Kidney (tissue), 14 donors: Measurements from ENCODE around the gene ITPR1. TPM values are rescaled to one million over a fixed set of nuclear protein-coding genes. Genes with fewer than 3 reads are reported as not detected.

ENCODE experiments used
- DNase-seq, 5 donors: peaks; one replicate each; pipeline ENCODE4 v3.0.0-alpha.2; 2013 to 2020
- FAIRE-seq: peaks from 2 replicates; lab custom pipeline; 2012; peaks lifted over from hg19 to GRCh38; lab: Jason Lieb, UNC
- H3K27ac ChIP-seq, 2 donors: one replicate each; pipeline ENCODE4 v1.7.0; 2013; ENCODE audit warnings: low read depth in 2 of 2, low read length in 2 of 2, inconsistent platforms in 1 of 2
- H3K27me3 ChIP-seq: one replicate; pipeline ENCODE4 v1.7.1; 2013; ENCODE audit warnings: low read length, inconsistent platforms; ENCODE audit not compliant: control insufficient read depth, insufficient read depth
- H3K36me3 ChIP-seq, 3 donors: one replicate each; pipeline versions ENCODE4 v1.7.0 to v1.7.1; 2013; ENCODE audit warnings: low read length in 3 of 3, control low read depth in 1 of 3, inconsistent platforms in 1 of 3; ENCODE audit not compliant: insufficient read depth in 3 of 3, control insufficient read depth in 2 of 3
- H3K4me1 ChIP-seq, 3 donors: one replicate each; pipeline versions ENCODE4 v1.7.0 to v1.7.1; 2013; ENCODE audit warnings: low read length in 3 of 3, inconsistent platforms in 1 of 3, low read depth in 1 of 3; ENCODE audit not compliant: control insufficient read depth in 2 of 3, insufficient read depth in 2 of 3
- H3K4me3 ChIP-seq, 3 donors: one replicate each; pipeline versions ENCODE4 v1.7.0 to v1.8.1; 2013; ENCODE audit warnings: low read length in 3 of 3, control low read depth in 1 of 3, inconsistent platforms in 1 of 3
- H3K9ac ChIP-seq, 3 donors: one replicate each; pipeline versions ENCODE4 v1.7.0 to v1.7.1; 2013; ENCODE audit warnings: low read length in 3 of 3, control low read depth in 1 of 3, inconsistent platforms in 1 of 3
- H3K9me3 ChIP-seq, 3 donors: one replicate each; pipeline versions ENCODE4 v1.7.0 to v1.7.1; 2013; ENCODE audit warnings: low read length in 3 of 3, control low read depth in 1 of 3, inconsistent platforms in 1 of 3; ENCODE audit not compliant: control insufficient read depth in 2 of 3, insufficient read depth in 1 of 3
- intact Hi-C: fragments of 100-400 bp; cut with DNase I; formaldehyde crosslinking; loops from one replicate; pipeline ENCODE4 v1.11.1; 2022
- polyA plus RNA-seq: library from polyadenylated mRNA; stranded (reverse); fragments of 350-450 nt; fragmentation: Illumina TruSeq; extraction: RNeasy Lipid Tissue Mini Kit (QIAGEN cat#74804); gene quantifications from one replicate; pipeline ENCODE4 v1.2.3, GENCODE V29; 2014; ENCODE audit warnings: low read depth, low replicate concordance; ENCODE audit not compliant: insufficient read depth
- total RNA-seq: library from RNA; stranded (reverse); fragmentation: NEBNext Ultra II Directional; extraction: Animal tissue kit (Norgen Biotek cat#: 25700); gene quantifications from one replicate; pipeline ENCODE4 v1.2.1, GENCODE V29; 2021
- TF ChIP-seq, protein P1 (sequence below): IDR thresholded peaks from 3 replicates; pipeline ENCODE4 v1.5.1; 2012; ENCODE audit warnings: mild to moderate bottlenecking, moderate library complexity, borderline replicate concordance; ENCODE audit not compliant: insufficient read depth; ENCODE audit errors: extremely low read depth
- donor health status: control.
- donor health status: control.
- donor health status: control.
- donor health status: control.
- donor health status: control.
- donor health status: DM: yes; HTN: yes; CAD: no.
- donor health status: Normal renal cell carcinoma (clear cell type).

Gene ITPR1
- total and polyA plus RNA-seq, 2 donors from 2014 or later = 30.2 to 81.2 TPM

DNA sequence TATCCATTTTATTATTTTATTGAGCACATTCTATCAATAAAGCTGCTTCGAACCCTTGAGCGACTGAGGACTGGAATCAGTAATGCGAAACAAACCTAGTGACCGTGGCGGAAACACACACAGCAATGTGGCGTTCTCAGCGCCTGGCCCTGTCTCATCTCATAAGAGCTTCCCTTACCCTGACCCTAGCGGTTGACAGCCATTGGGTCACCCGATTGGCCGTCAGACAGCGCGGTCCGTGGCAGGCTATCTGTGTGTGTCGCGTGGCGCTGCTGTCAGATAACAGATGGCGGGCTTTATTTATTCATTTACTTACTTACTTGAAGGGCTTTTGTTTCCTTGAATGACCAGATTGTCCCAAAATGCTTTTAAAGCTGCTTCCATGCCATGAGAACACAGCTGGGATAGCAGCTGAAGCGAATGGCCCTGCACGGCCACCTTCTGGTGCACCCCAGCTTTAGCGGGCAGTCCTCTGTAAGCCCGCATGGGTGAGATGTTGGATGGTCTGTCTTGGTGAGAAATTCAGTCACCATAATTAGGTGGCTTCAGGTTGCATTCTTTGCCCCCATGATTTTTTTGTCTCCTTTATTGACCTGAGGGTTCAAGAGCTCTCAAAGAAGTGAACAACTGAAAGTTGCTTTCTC lies 270.6 kb downstream of the ITPR1 start:
- H3K4me3 ChIP-seq = no peak overlapping the region
- H3K9ac ChIP-seq = no peak overlapping the region
- H3K36me3 ChIP-seq = peaks cover 0 to 6% (median 2%) of the 10 kb centered on the region in 3 donors
- TF ChIP-seq, protein P1, sequence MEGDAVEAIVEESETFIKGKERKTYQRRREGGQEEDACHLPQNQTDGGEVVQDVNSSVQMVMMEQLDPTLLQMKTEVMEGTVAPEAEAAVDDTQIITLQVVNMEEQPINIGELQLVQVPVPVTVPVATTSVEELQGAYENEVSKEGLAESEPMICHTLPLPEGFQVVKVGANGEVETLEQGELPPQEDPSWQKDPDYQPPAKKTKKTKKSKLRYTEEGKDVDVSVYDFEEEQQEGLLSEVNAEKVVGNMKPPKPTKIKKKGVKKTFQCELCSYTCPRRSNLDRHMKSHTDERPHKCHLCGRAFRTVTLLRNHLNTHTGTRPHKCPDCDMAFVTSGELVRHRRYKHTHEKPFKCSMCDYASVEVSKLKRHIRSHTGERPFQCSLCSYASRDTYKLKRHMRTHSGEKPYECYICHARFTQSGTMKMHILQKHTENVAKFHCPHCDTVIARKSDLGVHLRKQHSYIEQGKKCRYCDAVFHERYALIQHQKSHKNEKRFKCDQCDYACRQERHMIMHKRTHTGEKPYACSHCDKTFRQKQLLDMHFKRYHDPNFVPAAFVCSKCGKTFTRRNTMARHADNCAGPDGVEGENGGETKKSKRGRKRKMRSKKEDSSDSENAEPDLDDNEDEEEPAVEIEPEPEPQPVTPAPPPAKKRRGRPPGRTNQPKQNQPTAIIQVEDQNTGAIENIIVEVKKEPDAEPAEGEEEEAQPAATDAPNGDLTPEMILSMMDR = no peak
- no peaks in the 10 kb centered on the region for H3K27me3 ChIP-seq
- H3K27ac ChIP-seq = no peak overlapping the region
- DNase-seq = no peak
- no peaks in the 10 kb centered on the region for H3K9me3 ChIP-seq
- FAIRE-seq = no peak
- intact Hi-C loops = no loop called here
- peaks cover 0 to 10% (median 4%) of the 10 kb centered on the region in 3 donors for H3K4me1 ChIP-seq

DNA sequence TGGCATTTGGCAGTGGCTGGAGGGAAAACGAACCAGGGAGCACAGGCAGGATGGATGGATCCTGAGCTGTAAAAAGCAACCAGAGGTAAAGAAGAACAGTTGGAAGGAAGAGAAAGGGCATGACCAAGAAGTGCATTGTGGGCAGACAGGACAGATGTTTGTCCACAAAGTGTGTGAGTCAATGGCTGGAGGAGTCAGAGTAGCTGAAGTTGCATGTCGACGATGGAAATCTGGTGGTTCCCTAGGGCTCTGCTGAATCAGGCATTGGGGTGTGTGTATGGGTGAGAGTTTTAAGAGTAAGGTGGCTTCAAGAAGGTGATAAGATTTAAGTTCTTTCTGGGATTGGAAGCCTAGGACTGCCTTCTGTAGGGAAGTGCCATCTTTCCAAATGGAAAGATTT lies 272.1 kb downstream of the ITPR1 start:
- no peaks in the 10 kb centered on the region for H3K27me3 ChIP-seq
- H3K4me3 ChIP-seq = no peak overlapping the region
- peaks cover 0 to 6% (median 2%) of the 10 kb centered on the region in 3 donors for H3K36me3 ChIP-seq
- no peak for FAIRE-seq
- no peak for DNase-seq
- no peak overlapping the region for H3K9ac ChIP-seq
- TF ChIP-seq, protein P1 = no peak
- intact Hi-C loops = no loop called here
- H3K27ac ChIP-seq = no peak overlapping the region
- peaks cover 0 to 4% (median 0%) of the 10 kb centered on the region in 3 donors for H3K4me1 ChIP-seq
- H3K9me3 ChIP-seq = no peaks in the 10 kb centered on the region

DNA sequence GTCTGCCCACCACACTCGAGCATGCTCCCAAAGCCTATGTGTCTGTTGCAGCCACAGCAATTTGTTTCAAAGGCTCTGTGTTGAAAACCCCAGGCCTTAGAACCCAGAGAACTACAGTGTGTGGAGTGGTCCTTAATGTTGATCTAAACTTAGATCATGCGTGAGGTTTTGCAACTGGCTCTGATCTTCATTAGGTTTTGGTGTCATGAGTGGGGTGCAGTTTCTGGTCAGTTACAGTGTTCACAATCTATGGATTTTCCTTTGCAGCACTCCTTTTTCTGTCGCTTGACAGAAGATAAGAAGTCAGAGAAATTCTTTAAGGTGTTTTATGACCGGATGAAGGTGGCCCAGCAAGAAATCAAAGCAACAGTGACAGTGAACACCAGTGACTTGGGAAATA lies 273.1 kb downstream of the ITPR1 start:
- FAIRE-seq = no peak
- intact Hi-C loops = no loop called here
- Histone ChIP-seq H3K36me3 (peaks cover 0 to 6% (median 0%) of the 10 kb centered on the region in 3 donors), H3K9me3 (no peaks in the 10 kb centered on the region), H3K27ac (peak overlapping the region in 1 of 2 donors; percentile 3), H3K27me3 (no peaks in the 10 kb centered on the region), H3K4me3 (no peak overlapping the region), H3K9ac (no peak overlapping the region), H3K4me1 (peaks cover 0 to 8% (median 3%) of the 10 kb centered on the region in 3 donors)
- no peak for DNase-seq
- TF ChIP-seq, protein P1 = no peak
